Fibroblast of skin of right biceps (primary cell): ENCODE data around the gene DIP2B.
"Not testable (repeated sequence)": the region's sequence is repeated elsewhere in the genome, so short reads cannot be mapped to it uniquely, and the experiment has no call there.

ENCODE experiments used
- DNase-seq: peaks from one replicate; pipeline ENCODE4 v3.0.0-alpha.2; 2013

DIP2B gene

GRCh38 chr12:50642761-50643160 lies 138.0 kb downstream of the DIP2B start:
- no peak for DNase-seq

GRCh38 chr12:50647031-50647430 lies 142.2 kb downstream of the DIP2B start:
- no peak for DNase-seq

- peak; percentile 16 for DNase-seq
Observed at GRCh38 chr12:50647479-50647878, 142.7 kb downstream of the DIP2B start.

- no peak for DNase-seq
Observed at GRCh38 chr12:50650285-50650684, 145.5 kb downstream of the DIP2B start.

GRCh38 chr12:50655374-50655921 lies 150.7 kb downstream of the DIP2B start:
- no peak for DNase-seq

- DNase-seq: no peak
Observed at GRCh38 chr12:50659260-50659659, 154.5 kb downstream of the DIP2B start.

GRCh38 chr12:50659690-50660424 lies 155.1 kb downstream of the DIP2B start:
- no peak for DNase-seq

GRCh38 chr12:50660425-50660822 lies 155.6 kb downstream of the DIP2B start:
- DNase-seq: no peak

- DNase-seq: no peak
Observed at GRCh38 chr12:50661300-50662115, 156.7 kb downstream of the DIP2B start.

- DNase-seq: no peak
Observed at GRCh38 chr12:50662116-50662510, 157.3 kb downstream of the DIP2B start.

- no peak for DNase-seq
Observed at GRCh38 chr12:50665170-50665569, 160.4 kb downstream of the DIP2B start.

- DNase-seq: no peak
Observed at GRCh38 chr12:50665609-50666008, 160.8 kb downstream of the DIP2B start.

- no peak for DNase-seq
Observed at GRCh38 chr12:50666023-50666422, 161.2 kb downstream of the DIP2B start.

- DNase-seq: no peak
Observed at GRCh38 chr12:50672158-50672557, 167.4 kb downstream of the DIP2B start.

- DNase-seq: no peak
Observed at GRCh38 chr12:50676756-50677155, 172.0 kb downstream of the DIP2B start.

GRCh38 chr12:50677858-50678257 lies 173.1 kb downstream of the DIP2B start:
- DNase-seq: peak; percentile 37

- no peak for DNase-seq
Observed at GRCh38 chr12:50678650-50679365, 174.0 kb downstream of the DIP2B start.

GRCh38 chr12:50679612-50680011 lies 174.8 kb downstream of the DIP2B start:
- DNase-seq: peak; percentile 7

GRCh38 chr12:50681064-50681463 lies 176.3 kb downstream of the DIP2B start:
- not testable (repeated sequence) for DNase-seq

GRCh38 chr12:50685641-50686040 lies 180.9 kb downstream of the DIP2B start:
- no peak for DNase-seq

- no peak for DNase-seq
Observed at GRCh38 chr12:50686406-50686805, 181.6 kb downstream of the DIP2B start.

- no peak for DNase-seq
Observed at GRCh38 chr12:50686976-50687375, 182.2 kb downstream of the DIP2B start.

GRCh38 chr12:50689437-50689836 lies 184.7 kb downstream of the DIP2B start:
- DNase-seq: no peak
